Esophagus squamous epithelium (tissue), 4 donors: Measurements from ENCODE around the gene ALOX15B.

Experiments used
- POLR2A ChIP-seq, 4 donors: fragments of 450-650 bp; IDR thresholded peaks; one replicate each; pipeline ENCODE4 v1.6.1; 2017; ENCODE audit warnings: antibody characterized with exemption in 4 of 4, mild to moderate bottlenecking in 4 of 4, moderate library complexity in 3 of 4
- TF ChIP-seq, protein P1 (sequence below), 6 experiments: fragments of 450-650 bp in 4 of 6; fragments of 200-600 bp in 2 of 6; sonication (generic) in 2 of 6; IDR thresholded peaks; one replicate each; pipeline ENCODE4 v1.5.1; 2016 to 2019; ENCODE audit warnings: antibody characterized with exemption in 6 of 6, mild to moderate bottlenecking in 4 of 6, moderate library complexity in 4 of 6

DNA sequence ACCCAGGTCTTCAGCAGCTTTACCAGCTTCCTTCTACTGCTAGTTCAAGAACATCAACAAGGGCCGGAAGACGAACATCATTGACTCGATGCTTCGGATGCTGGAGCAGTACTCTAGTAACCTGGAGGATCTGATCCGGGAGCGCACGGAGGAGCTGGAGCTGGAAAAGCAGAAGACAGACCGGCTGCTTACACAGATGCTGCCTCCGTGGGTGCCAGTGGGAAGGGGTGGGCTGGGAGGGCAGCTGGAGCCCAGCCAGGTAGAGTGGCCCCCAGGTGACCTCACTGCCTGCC lies 24.4 kb upstream of the ALOX15B start:
- TF ChIP-seq, protein P1, sequence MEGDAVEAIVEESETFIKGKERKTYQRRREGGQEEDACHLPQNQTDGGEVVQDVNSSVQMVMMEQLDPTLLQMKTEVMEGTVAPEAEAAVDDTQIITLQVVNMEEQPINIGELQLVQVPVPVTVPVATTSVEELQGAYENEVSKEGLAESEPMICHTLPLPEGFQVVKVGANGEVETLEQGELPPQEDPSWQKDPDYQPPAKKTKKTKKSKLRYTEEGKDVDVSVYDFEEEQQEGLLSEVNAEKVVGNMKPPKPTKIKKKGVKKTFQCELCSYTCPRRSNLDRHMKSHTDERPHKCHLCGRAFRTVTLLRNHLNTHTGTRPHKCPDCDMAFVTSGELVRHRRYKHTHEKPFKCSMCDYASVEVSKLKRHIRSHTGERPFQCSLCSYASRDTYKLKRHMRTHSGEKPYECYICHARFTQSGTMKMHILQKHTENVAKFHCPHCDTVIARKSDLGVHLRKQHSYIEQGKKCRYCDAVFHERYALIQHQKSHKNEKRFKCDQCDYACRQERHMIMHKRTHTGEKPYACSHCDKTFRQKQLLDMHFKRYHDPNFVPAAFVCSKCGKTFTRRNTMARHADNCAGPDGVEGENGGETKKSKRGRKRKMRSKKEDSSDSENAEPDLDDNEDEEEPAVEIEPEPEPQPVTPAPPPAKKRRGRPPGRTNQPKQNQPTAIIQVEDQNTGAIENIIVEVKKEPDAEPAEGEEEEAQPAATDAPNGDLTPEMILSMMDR (IDR thresholded peaks at IDR 0.05), result no peak
- TF ChIP-seq POLR2A (IDR thresholded peaks at IDR 0.05), result no peak
